DND-41 (cell line): ENCODE results near the gene EIF4E3.

Source experiments
- ATAC-seq: fragments of 200-7000 bp; cut with Tn5 transposase; 3 replicates; pipeline ENCODE4 v1.9.1; 2021; ENCODE audit warnings: low read depth; ENCODE audit not compliant: insufficient read depth
- DNase-seq: peaks from one replicate; pipeline ENCODE4 v3.0.0-alpha.2; 2020
- H2AFZ ChIP-seq: 2 replicates; pipeline ENCODE4 v1.6.0; 2012; ENCODE audit warnings: low read depth, low read length
- H3K27ac ChIP-seq: 2 replicates; pipeline ENCODE4 v1.5.1; 2012; ENCODE audit warnings: low read length, inconsistent platforms
- H3K27me3 ChIP-seq: fragments of 200-600 bp; sonication (generic); 2 replicates; pipeline ENCODE4 v1.6.0; 2012; ENCODE audit warnings: low read length, mild to moderate bottlenecking, inconsistent platforms; ENCODE audit not compliant: insufficient read depth, poor library complexity
- H3K36me3 ChIP-seq: 2 replicates; pipeline ENCODE4 v1.5.1; 2012; ENCODE audit warnings: low read length, inconsistent platforms; ENCODE audit not compliant: insufficient read depth
- H3K4me1 ChIP-seq: 2 replicates; pipeline ENCODE4 v1.5.1; 2012; ENCODE audit warnings: mild to moderate bottlenecking, low read length; ENCODE audit not compliant: insufficient read depth
- H3K4me2 ChIP-seq: 2 replicates; pipeline ENCODE4 v1.6.0; 2012; ENCODE audit warnings: mild to moderate bottlenecking, moderate library complexity, low read length, inconsistent platforms; ENCODE audit not compliant: insufficient read depth
- H3K4me3 ChIP-seq, 2 experiments: fragments of 200-600 bp in 1 of 2; shearing (Covaris generic) in 1 of 2; 2 replicates each; pipeline ENCODE4 v1.5.1; 2012 to 2016; ENCODE audit warnings: inconsistent platforms in 2 of 2, low read length in 2 of 2, mild to moderate bottlenecking in 2 of 2, low read depth in 1 of 2, moderate library complexity in 1 of 2
- H3K79me2 ChIP-seq: 2 replicates; pipeline ENCODE4 v1.6.0; 2012; ENCODE audit warnings: low read length, inconsistent platforms; ENCODE audit not compliant: insufficient read depth
- H3K9ac ChIP-seq: 2 replicates; pipeline ENCODE4 v1.6.0; 2012; ENCODE audit warnings: low read depth, mild to moderate bottlenecking, inconsistent platforms, low read length, moderate library complexity
- H3K9me3 ChIP-seq: 2 replicates; pipeline ENCODE4 v1.5.1; 2012; ENCODE audit warnings: low read length, moderate library complexity, mild to moderate bottlenecking, inconsistent platforms; ENCODE audit not compliant: insufficient read depth, severe bottlenecking
- H4K20me1 ChIP-seq: 2 replicates; pipeline ENCODE4 v1.6.0; 2012; ENCODE audit warnings: low read length; ENCODE audit not compliant: insufficient read depth
- EZH2 ChIP-seq: IDR thresholded peaks from 3 replicates; pipeline ENCODE4 v1.6.1; 2012; ENCODE audit warnings: borderline replicate concordance, low read depth, mild to moderate bottlenecking, moderate library complexity, low read length, inconsistent platforms; ENCODE audit not compliant: severe bottlenecking
- TF ChIP-seq, protein P1 (sequence below): IDR thresholded peaks from 2 replicates; pipeline ENCODE4 v1.5.1; 2012; ENCODE audit warnings: borderline replicate concordance, low read length, moderate library complexity, mild to moderate bottlenecking; ENCODE audit not compliant: poor library complexity, severe bottlenecking; ENCODE audit errors: extremely low read depth

EIF4E3 gene

DNA sequence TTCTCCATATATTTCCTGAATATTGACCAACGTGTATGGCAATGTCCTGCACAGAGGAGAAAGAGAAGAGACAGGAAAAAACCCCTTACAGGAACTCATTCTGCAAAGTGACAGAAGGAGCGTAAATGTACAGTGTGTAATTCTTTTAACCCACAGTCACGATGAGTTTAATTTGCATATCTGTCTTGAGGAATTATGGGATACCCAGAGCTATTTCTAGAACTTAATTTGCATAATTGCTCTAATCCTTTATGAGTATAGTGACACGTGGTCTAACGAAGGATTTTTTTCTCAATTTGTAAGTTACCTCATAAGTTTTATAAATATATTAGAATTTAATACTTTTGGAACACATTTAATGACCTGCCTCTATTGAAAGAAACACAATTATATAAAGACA lies 38.2 kb upstream of the EIF4E3 start:
- Histone ChIP-seq H4K20me1 (no peaks in the 10 kb centered on the region), H3K9me3 (no peaks in the 10 kb centered on the region), H3K27ac (no peak overlapping the region), H3K4me3 (no peak overlapping the region), H3K36me3 (no peaks in the 10 kb centered on the region), H3K4me2 (no peak overlapping the region), H2AFZ (no peak overlapping the region), H3K27me3 (no peaks in the 10 kb centered on the region), H3K4me1 (no peaks in the 10 kb centered on the region), H3K9ac (no peak overlapping the region), H3K79me2 (no peaks in the 10 kb centered on the region)
- DNase-seq (no peak), ATAC-seq (no peak)
- TF ChIP-seq EZH2: no peak
- TF ChIP-seq, protein P1, sequence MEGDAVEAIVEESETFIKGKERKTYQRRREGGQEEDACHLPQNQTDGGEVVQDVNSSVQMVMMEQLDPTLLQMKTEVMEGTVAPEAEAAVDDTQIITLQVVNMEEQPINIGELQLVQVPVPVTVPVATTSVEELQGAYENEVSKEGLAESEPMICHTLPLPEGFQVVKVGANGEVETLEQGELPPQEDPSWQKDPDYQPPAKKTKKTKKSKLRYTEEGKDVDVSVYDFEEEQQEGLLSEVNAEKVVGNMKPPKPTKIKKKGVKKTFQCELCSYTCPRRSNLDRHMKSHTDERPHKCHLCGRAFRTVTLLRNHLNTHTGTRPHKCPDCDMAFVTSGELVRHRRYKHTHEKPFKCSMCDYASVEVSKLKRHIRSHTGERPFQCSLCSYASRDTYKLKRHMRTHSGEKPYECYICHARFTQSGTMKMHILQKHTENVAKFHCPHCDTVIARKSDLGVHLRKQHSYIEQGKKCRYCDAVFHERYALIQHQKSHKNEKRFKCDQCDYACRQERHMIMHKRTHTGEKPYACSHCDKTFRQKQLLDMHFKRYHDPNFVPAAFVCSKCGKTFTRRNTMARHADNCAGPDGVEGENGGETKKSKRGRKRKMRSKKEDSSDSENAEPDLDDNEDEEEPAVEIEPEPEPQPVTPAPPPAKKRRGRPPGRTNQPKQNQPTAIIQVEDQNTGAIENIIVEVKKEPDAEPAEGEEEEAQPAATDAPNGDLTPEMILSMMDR: no peak

DNA sequence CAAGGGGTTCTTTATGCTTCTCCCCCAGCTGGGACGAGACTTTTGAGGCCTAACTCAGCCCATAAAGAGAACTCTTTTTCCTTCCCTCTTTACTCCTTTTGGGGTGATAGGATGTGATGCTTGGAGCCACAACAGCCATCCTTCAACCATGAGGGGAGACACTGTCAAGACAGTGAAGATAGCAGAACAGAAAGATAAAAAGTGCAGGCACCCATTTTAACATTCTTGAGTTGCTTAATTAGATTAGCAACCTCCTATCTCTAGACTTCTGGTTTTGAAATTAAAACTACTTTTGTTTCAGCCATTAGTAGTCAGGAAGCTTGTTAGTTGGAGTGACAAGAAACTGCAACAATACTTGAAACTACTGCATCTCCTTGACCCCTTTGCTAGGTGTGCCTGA lies 34.9 kb upstream of the EIF4E3 start:
- Histone ChIP-seq H3K4me2 (no peak overlapping the region), H3K36me3 (no peaks in the 10 kb centered on the region), H3K79me2 (no peaks in the 10 kb centered on the region), H2AFZ (no peak overlapping the region), H4K20me1 (no peaks in the 10 kb centered on the region), H3K9me3 (no peaks in the 10 kb centered on the region), H3K27ac (no peak overlapping the region), H3K27me3 (peaks cover 3% of the 10 kb centered on the region), H3K9ac (no peak overlapping the region), H3K4me1 (no peaks in the 10 kb centered on the region), H3K4me3 (no peak overlapping the region)
- ATAC-seq (no peak), DNase-seq (no peak)
- TF ChIP-seq, protein P1: no peak
- no peak for TF ChIP-seq EZH2

DNA sequence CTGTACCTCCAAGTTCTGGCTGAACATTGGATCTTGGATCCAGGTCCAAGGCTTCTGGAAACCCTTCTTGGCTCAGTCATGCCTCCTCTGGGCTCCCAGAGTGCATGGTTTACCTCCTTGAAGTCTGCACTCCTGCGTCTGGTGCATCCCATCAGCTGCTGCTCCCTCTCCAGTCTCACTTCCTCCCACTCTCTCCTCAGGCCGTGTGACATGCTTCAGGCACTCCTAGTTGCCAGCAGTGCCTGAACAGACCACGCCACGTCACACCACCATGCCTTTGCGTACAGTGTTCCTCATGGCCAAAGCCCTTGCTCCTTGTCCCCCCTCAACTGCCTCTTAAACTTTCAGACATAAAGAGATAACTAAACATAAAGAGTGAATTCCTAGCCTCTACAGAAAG lies 34.2 kb upstream of the EIF4E3 start:
- Histone ChIP-seq H3K27ac (no peak overlapping the region), H3K9ac (no peak overlapping the region), H4K20me1 (no peaks in the 10 kb centered on the region), H3K36me3 (no peaks in the 10 kb centered on the region), H3K4me1 (no peaks in the 10 kb centered on the region), H3K4me3 (no peak overlapping the region), H3K9me3 (no peaks in the 10 kb centered on the region), H3K27me3 (peaks cover 3% of the 10 kb centered on the region), H3K79me2 (no peaks in the 10 kb centered on the region), H3K4me2 (no peak overlapping the region), H2AFZ (no peak overlapping the region)
- ATAC-seq (no peak), DNase-seq (no peak)
- TF ChIP-seq EZH2: no peak
- TF ChIP-seq, protein P1: no peak

DNA sequence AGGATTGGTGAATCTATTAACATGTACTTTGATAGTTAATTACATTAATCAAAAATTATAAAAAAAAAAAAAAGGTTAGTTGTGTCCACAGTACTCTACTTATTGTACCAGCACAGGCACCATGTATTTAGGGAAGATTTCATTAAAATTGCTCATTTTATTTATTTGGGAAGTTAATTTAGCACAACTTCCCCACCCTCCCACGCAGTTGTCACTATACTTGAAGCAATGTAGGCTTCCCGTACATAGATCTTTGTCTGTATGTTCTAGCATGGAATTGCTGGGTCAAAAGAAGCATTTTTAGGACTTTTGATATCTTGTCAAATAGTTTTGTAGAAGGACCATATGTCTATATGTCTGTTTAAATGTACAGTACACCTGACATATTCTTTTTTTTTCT lies 32.9 kb upstream of the EIF4E3 start:
- Histone ChIP-seq H3K9me3 (no peaks in the 10 kb centered on the region), H3K36me3 (no peaks in the 10 kb centered on the region), H3K27me3 (peaks cover 3% of the 10 kb centered on the region), H3K4me3 (no peak overlapping the region), H3K4me1 (no peaks in the 10 kb centered on the region), H3K4me2 (no peak overlapping the region), H4K20me1 (no peaks in the 10 kb centered on the region), H3K79me2 (no peaks in the 10 kb centered on the region), H3K27ac (no peak overlapping the region), H2AFZ (no peak overlapping the region), H3K9ac (no peak overlapping the region)
- TF ChIP-seq EZH2: no peak
- TF ChIP-seq, protein P1: no peak
- DNase-seq (no peak), ATAC-seq (no peak)
